Stimulated activated CD4-positive, alpha-beta T cell treated with anti-CD3 and anti-CD28 coated beads, Interleukin-2, amount 100 ng/mL, for 4 hours (primary cell): ENCODE data around the gene RTN4RL1.
A peak's percentile ranks its signal among the peaks of the same experiment; 100 is the strongest.

Source experiments
- DNase-seq: peaks from one replicate; pipeline ENCODE4 v3.0.0-alpha.2; 2020; ENCODE audit warnings: low read depth

RTN4RL1 gene

GRCh38 chr17:2047590-2047989, 22.5 kb upstream of the RTN4RL1 start:
- DNase-seq: no peak

GRCh38 chr17:2044263-2044894, 19.2 kb upstream of the RTN4RL1 start:
- DNase-seq: no peak

GRCh38 chr17:2043785-2044184, 18.7 kb upstream of the RTN4RL1 start:
- no peak for DNase-seq

GRCh38 chr17:2042933-2043332, 17.8 kb upstream of the RTN4RL1 start:
- DNase-seq: no peak

GRCh38 chr17:2042390-2042847, 17.3 kb upstream of the RTN4RL1 start:
- no peak for DNase-seq

- DNase-seq: peak; percentile 97
Observed at GRCh38 chr17:2041561-2042389, 16.6 kb upstream of the RTN4RL1 start, which contains the start of gene OVCA2. Gene OVCA2, plus strand, starts transcription at chr17:2042022. Its CDS starts 26 bp downstream, at chr17:2042048.

- no peak for DNase-seq
Observed at GRCh38 chr17:2040942-2041560, 15.9 kb upstream of the RTN4RL1 start.

GRCh38 chr17:2040219-2040827, 15.2 kb upstream of the RTN4RL1 start:
- DNase-seq: no peak

GRCh38 chr17:2037155-2037554, 12.0 kb upstream of the RTN4RL1 start:
- no peak for DNase-seq

- DNase-seq: no peak
Observed at GRCh38 chr17:2035541-2036488, 10.7 kb upstream of the RTN4RL1 start.

GRCh38 chr17:2034806-2035540, 9.8 kb upstream of the RTN4RL1 start:
- no peak for DNase-seq

GRCh38 chr17:2034157-2034556, 9.0 kb upstream of the RTN4RL1 start:
- DNase-seq: no peak

- DNase-seq: no peak
Observed at GRCh38 chr17:2033153-2033552, 8.0 kb upstream of the RTN4RL1 start.

- DNase-seq: no peak
Observed at GRCh38 chr17:2030779-2031163, 5.6 kb upstream of the RTN4RL1 start.

- DNase-seq: peak; percentile 79
Observed at GRCh38 chr17:2029911-2030778, 5.0 kb upstream of the RTN4RL1 start, which contains the start of gene DPH1. Gene DPH1, plus strand, starts transcription at chr17:2030153. Its CDS starts 17 bp downstream, at chr17:2030170.

- no peak for DNase-seq
Observed at GRCh38 chr17:2028737-2029136, 3.6 kb upstream of the RTN4RL1 start.

- DNase-seq: no peak
Observed at GRCh38 chr17:2028234-2028614, 3.1 kb upstream of the RTN4RL1 start.

- no peak for DNase-seq
Observed at GRCh38 chr17:2027528-2028233, 2.5 kb upstream of the RTN4RL1 start.
